BLaER1 treated with 17β-estradiol and CSF1 and Interleukin-3, amounts not matched to agents 10 nM and 100 nM (cell line): ENCODE results near the gene C4orf51.
"Not testable (repeated sequence)": the region's sequence is repeated elsewhere in the genome, so short reads cannot be mapped to it uniquely, and the experiment has no call there.

Experiments
- H3K27ac ChIP-seq, 11 experiments: shearing (Covaris generic); formaldehyde crosslinking; 2 replicates each; pipeline ENCODE4 v1.8.1; 2022
- H3K27me3 ChIP-seq, 11 experiments: shearing (Covaris generic); formaldehyde crosslinking; 2 replicates each; pipeline ENCODE4 v1.8.1; 2022
- H3K36me3 ChIP-seq, 11 experiments: shearing (Covaris generic); formaldehyde crosslinking; 2 replicates each; pipeline ENCODE4 v1.8.1; 2022
- H3K4me1 ChIP-seq, 10 experiments: shearing (Covaris generic); formaldehyde crosslinking; 2 replicates each; pipeline ENCODE4 v1.8.1; 2022
- H3K4me2 ChIP-seq, 11 experiments: shearing (Covaris generic); formaldehyde crosslinking; 2 replicates each; pipeline ENCODE4 v1.8.1; 2022
- H3K4me3 ChIP-seq, 10 experiments: shearing (Covaris generic); formaldehyde crosslinking; 2 replicates each; pipeline ENCODE4 v1.8.1; 2022
- H3K9ac ChIP-seq, 11 experiments: shearing (Covaris generic); formaldehyde crosslinking; 2 replicates each; pipeline ENCODE4 v1.8.1; 2022
- H3K9me3 ChIP-seq, 11 experiments: shearing (Covaris generic); formaldehyde crosslinking; replicated peaks in 1 of 11; 2 replicates each; pipeline ENCODE4 v1.8.1; 2022
- H4K20me1 ChIP-seq, 11 experiments: shearing (Covaris generic); formaldehyde crosslinking; 2 replicates each; pipeline ENCODE4 v1.8.1; 2022
- Cebpa-rat ChIP-seq, 11 experiments: shearing (Covaris generic); IDR thresholded peaks; 2 replicates each; pipeline ENCODE4 v1.8.1; 2022

The C4orf51 gene

DNA sequence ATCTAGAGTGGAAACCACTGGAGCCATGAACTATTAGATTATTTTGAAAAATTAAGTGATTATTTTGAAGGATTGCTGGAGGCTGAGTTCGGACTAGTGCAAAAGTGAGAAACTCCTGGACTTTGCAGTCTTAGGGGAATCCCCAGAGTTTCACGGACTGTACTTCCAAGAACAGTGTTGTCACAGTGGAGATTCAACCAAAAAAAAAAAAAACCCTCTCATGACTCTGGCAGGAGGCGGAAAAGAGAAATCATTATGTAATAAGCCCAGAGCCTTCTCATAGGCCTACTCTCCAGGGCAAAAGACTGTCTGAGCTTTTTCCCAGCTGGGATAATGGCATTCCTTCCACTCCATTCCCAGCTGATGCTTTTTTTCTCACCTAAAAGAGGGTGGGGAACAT, 16.8 kb upstream of the C4orf51 start:
- Histone ChIP-seq H3K4me3 (no peak overlapping the region), H3K4me1 (peaks cover 0 to 3% (median 0%) of the 10 kb centered on the region in 10 experiments; a peak in 3 of 20 replicates), H3K9ac (no peak overlapping the region), H3K9me3 (peaks cover 0 to 18% (median 4%) of the 10 kb centered on the region in 11 experiments; a peak in 7 of 22 replicates), H3K27ac (no peak overlapping the region), H3K4me2 (no peak overlapping the region), H4K20me1 (no peaks in the 10 kb centered on the region), H3K27me3 (no peaks in the 10 kb centered on the region), H3K36me3 (peaks cover 0 to 10% (median 0%) of the 10 kb centered on the region in 11 experiments; a peak in 4 of 22 replicates)
- TF ChIP-seq Cebpa-rat (IDR thresholded peaks at IDR 0.05): no peak

DNA sequence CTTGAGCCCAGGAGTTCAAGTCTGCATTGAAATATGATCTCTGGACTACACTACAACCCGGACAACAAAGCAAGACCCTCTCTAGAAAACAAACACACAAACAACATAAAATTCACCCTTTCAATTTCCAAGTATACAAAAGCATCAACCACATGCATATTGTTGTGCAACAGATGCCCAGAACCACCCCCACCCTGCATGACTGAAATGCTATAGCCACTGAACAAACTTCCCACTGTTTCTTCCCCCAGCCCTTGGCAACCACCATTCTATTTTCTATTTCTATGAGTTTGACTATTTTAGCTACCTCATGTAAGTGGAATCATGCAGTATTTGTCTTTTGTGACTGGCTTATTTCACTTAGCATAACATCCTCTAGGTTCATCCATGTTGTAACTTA, 14.2 kb upstream of the C4orf51 start:
- H3K4me1 ChIP-seq: peaks cover 0 to 7% (median 0%) of the 10 kb centered on the region in 10 experiments; a peak in 4 of 20 replicates
- TF ChIP-seq Cebpa-rat (IDR thresholded peaks at IDR 0.05): no peak

DNA sequence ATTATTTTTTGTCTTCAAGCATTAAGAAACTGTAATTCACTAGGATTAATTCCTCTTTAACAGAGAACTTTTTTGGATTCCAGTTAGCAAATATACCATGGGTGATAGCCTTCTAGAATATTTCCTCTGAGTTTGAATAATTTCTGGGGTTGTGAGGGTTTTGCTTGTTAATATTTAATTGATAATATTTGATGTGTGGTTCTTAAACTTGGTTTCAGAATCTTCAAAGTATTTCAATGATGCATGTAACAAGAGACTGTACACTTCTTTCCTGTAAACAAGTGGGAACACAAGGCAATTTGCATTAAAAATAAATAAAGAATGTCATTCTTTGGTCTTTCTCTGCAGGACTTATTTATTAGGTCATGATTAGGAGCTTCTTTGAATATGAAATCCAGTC, 9.5 kb upstream of the C4orf51 start:
- Histone ChIP-seq H3K27me3 (no peaks in the 10 kb centered on the region), H3K27ac (no peak overlapping the region), H3K36me3 (no peaks in the 10 kb centered on the region), H3K4me3 (no peak overlapping the region), H3K9me3 (peaks cover 0 to 16% (median 7%) of the 10 kb centered on the region in 11 experiments; a peak in 9 of 22 replicates), H4K20me1 (no peaks in the 10 kb centered on the region), H3K9ac (no peak overlapping the region), H3K4me1 (peaks cover 6 to 26% (median 16%) of the 10 kb centered on the region in 10 experiments; a peak in 16 of 20 replicates), H3K4me2 (no peak overlapping the region)
- no peak for TF ChIP-seq Cebpa-rat (IDR thresholded peaks at IDR 0.05)

More for the DNA sequence above, 14.2 kb upstream of the C4orf51 start:
- Histone ChIP-seq H3K9me3 (peaks cover 0 to 18% (median 0%) of the 10 kb centered on the region in 11 experiments; a peak in 6 of 22 replicates), H3K4me2 (no peak overlapping the region), H3K36me3 (no peaks in the 10 kb centered on the region), H3K27me3 (no peaks in the 10 kb centered on the region), H3K4me3 (no peak overlapping the region), H3K27ac (no peak overlapping the region), H4K20me1 (no peaks in the 10 kb centered on the region), H3K9ac (no peak overlapping the region)

DNA sequence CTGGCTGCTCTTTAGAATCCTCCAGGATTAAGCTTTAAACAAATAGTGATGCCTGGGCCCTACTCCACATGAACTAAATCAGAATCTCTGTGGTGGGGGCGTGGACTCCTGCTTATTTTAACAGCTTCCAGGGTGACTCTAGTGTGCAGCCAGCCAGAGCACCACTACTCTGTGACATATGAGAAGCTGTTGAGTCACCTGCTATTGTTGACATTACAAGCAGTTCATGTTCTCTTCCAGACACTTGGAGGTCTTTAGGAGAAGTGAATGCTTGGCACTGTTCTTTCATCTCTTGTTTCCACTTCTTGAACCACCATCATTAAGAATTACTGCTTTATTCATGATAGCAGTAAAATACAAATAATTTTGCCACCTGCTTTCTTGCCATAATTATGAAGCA, 426 bp upstream of the C4orf51 start:
- TF ChIP-seq Cebpa-rat (IDR thresholded peaks at IDR 0.05): no peak
- H3K9ac ChIP-seq: no peak overlapping the region
- H4K20me1 ChIP-seq: no peaks in the 10 kb centered on the region
- H3K4me2 ChIP-seq: no peak overlapping the region
- H3K27me3 ChIP-seq: no peaks in the 10 kb centered on the region
- H3K36me3 ChIP-seq: no peaks in the 10 kb centered on the region
- no peaks in the 10 kb centered on the region for H3K4me1 ChIP-seq
- H3K9me3 ChIP-seq: peaks cover 6 to 21% (median 13%) of the 10 kb centered on the region in 11 experiments; a peak in 17 of 22 replicates
- H3K4me3 ChIP-seq: no peak overlapping the region
- H3K27ac ChIP-seq: no peak overlapping the region

DNA sequence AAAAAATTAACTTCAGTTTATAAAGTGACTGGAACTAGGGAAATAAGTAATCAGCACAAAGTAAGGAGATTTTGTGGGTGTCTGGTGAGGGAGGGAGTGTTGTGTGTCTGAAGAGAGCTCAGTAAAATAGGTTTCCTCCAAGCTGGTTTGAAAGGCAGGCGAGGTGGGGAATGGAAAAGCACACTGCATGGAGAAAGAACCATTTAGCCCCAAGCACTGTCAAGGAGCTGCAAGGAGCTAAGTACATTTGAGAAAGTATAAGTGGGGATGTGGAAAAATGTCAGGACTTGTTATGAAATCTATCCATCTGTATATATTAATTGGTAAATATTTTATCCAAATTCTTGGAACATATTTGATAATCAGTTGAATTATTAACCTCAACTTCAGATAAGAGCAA, 956 bp downstream of the C4orf51 start:
- no peak for TF ChIP-seq Cebpa-rat (IDR thresholded peaks at IDR 0.05)
- H3K9ac ChIP-seq: no peak overlapping the region
- peaks cover 6 to 21% (median 13%) of the 10 kb centered on the region in 11 experiments; a peak in 17 of 22 replicates for H3K9me3 ChIP-seq
- H4K20me1 ChIP-seq: no peaks in the 10 kb centered on the region
- no peaks in the 10 kb centered on the region for H3K36me3 ChIP-seq
- H3K4me3 ChIP-seq: no peak overlapping the region
- no peak overlapping the region for H3K4me2 ChIP-seq
- H3K4me1 ChIP-seq: no peaks in the 10 kb centered on the region
- H3K27me3 ChIP-seq: no peaks in the 10 kb centered on the region
- H3K27ac ChIP-seq: no peak overlapping the region

DNA sequence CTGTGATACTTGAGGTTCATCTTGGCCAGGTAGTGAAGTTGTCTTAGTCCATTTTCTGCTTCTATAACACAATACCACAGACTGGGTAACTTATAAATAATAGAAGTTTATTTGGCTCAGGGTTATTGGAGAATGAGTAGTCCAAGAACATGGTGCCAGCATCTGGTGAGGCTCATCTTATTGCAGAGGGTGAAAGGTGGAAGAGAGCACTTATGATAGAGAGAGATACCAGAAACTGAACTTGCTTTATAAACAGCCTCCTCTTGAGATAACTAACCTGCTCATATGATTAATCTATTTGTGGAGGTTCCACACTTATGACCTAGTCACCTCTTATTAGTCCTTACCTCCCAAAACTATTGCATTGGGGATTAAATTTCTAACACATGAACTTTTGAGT, 1.6 kb downstream of the C4orf51 start:
- no peaks in the 10 kb centered on the region for H4K20me1 ChIP-seq
- H3K9me3 ChIP-seq: peaks cover 6 to 21% (median 13%) of the 10 kb centered on the region in 11 experiments; a peak in 17 of 22 replicates
- TF ChIP-seq Cebpa-rat (IDR thresholded peaks at IDR 0.05): no peak
- H3K4me3 ChIP-seq: no peak overlapping the region
- H3K4me2 ChIP-seq: no peak overlapping the region
- no peak overlapping the region for H3K27ac ChIP-seq
- H3K9ac ChIP-seq: no peak overlapping the region
- no peaks in the 10 kb centered on the region for H3K27me3 ChIP-seq
- no peaks in the 10 kb centered on the region for H3K36me3 ChIP-seq
- H3K4me1 ChIP-seq: no peaks in the 10 kb centered on the region

DNA sequence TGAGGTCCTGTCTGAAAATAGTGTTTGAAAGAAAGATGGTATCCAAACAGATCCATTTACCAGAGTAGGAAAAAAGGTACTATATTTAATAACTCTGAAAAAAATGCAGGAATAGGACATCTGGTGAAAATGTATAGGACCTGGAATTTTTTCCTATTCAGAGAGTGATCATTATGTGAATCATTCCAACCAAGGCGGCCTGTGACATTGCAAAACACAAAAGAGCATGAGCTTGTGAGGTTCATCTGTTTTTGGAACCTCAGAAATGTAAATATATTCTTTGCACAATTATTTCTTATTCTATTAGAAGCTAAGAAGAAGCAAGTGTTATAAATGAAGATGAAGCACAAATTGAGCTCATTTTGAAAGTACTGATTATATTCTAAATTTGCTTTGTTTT, 2.0 kb downstream of the C4orf51 start:
- H3K9me3 ChIP-seq: peaks cover 6 to 18% (median 11%) of the 10 kb centered on the region in 11 experiments; a peak in 17 of 22 replicates
- H3K4me2 ChIP-seq: no peak overlapping the region
- no peaks in the 10 kb centered on the region for H3K4me1 ChIP-seq
- no peak overlapping the region for H3K27ac ChIP-seq
- H3K36me3 ChIP-seq: no peaks in the 10 kb centered on the region
- no peaks in the 10 kb centered on the region for H4K20me1 ChIP-seq
- no peak for TF ChIP-seq Cebpa-rat (IDR thresholded peaks at IDR 0.05)
- no peaks in the 10 kb centered on the region for H3K27me3 ChIP-seq
- no peak overlapping the region for H3K9ac ChIP-seq
- no peak overlapping the region for H3K4me3 ChIP-seq

DNA sequence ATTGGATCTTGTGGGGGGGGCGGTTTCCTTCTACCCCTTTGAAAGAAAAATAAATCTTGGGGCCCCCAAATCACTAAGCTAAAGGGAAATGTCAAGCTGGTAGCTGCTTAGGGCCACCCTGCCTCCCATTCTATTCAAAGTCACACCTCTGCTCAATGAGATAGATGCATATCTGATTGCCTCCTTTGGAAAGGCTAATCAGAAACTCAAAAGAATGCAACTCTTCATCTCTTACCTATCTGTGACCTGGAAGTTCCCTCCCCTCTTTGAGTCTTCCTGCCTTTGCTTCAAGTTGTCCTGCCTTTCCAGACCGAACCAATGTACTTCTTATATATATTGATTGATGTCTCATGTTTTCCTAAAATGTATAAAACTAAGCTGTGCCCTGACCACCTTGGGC, 7.0 kb downstream of the C4orf51 start:
- Histone ChIP-seq H3K4me3 (no peak overlapping the region), H3K9ac (no peak overlapping the region), H3K4me1 (no peaks in the 10 kb centered on the region), H3K36me3 (no peaks in the 10 kb centered on the region), H3K9me3 (peaks cover 0 to 19% (median 5%) of the 10 kb centered on the region in 11 experiments; a peak in 9 of 22 replicates), H4K20me1 (no peaks in the 10 kb centered on the region), H3K27ac (no peak overlapping the region), H3K4me2 (no peak overlapping the region), H3K27me3 (no peaks in the 10 kb centered on the region)
- no peak for TF ChIP-seq Cebpa-rat (IDR thresholded peaks at IDR 0.05)

DNA sequence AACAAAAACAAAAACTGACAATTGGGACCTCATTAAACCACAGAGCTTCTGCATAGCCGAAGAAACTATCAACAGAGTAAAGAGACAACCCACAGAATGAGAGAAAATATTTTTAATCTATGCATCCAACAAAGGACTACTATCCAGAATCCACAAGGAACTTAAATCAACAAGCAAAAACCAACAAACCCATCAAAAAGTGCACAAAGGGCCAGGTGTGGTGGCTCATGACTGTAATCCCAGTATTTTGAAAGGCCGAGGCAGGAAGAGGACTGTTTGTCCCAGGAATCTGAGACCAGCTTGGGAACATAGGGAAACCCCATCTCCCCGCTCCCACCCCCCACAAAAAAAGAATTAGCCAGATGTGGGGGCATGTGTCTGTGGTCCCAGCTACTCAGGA, 10.7 kb downstream of the C4orf51 start:
- H3K4me1 ChIP-seq: no peaks in the 10 kb centered on the region
- no peaks in the 10 kb centered on the region for H3K36me3 ChIP-seq
- H3K9me3 ChIP-seq: peaks cover 0 to 23% (median 6%) of the 10 kb centered on the region in 11 experiments; a peak in 11 of 22 replicates
- H3K27me3 ChIP-seq: no peaks in the 10 kb centered on the region
- TF ChIP-seq Cebpa-rat (IDR thresholded peaks at IDR 0.05): no peak
- H3K27ac ChIP-seq: no peak overlapping the region
- H3K9ac ChIP-seq: no peak overlapping the region
- no peak overlapping the region for H3K4me3 ChIP-seq
- H4K20me1 ChIP-seq: no peaks in the 10 kb centered on the region
- no peak overlapping the region for H3K4me2 ChIP-seq

DNA sequence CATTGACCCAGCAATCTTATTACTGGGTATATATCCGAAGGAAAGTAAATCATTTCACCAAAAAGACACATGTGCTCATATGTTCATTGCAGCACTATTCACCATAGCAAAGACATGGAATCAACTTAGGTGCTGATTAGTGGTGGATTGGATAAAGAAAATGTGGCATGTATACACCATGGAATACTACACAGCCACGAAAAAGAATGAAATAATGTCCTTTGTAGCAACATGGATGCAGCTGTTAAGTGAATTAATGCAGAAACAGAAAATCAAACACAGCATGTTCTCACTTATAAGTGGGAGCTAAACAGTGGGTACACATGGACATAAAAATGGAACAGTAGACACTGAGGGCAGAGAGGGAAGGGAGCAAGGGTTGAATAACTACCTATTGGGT, 11.5 kb downstream of the C4orf51 start:
- H3K9me3 ChIP-seq: peaks cover 0 to 23% (median 6%) of the 10 kb centered on the region in 11 experiments; a peak in 11 of 22 replicates
- H3K36me3 ChIP-seq, H3K9ac ChIP-seq, H4K20me1 ChIP-seq, H3K27me3 ChIP-seq, H3K4me1 ChIP-seq, H3K4me2 ChIP-seq, H3K4me3 ChIP-seq, H3K27ac ChIP-seq: not testable (repeated sequence)
